NCI-H2196 treated with DMSO at 0.1 percent for 48 hours (cell line): ENCODE measurements around the gene CKS1B.

Experiments
- DNase-seq: peaks from one replicate; lab custom pipeline; 2025; ENCODE audit not compliant: unreplicated experiment; lab: John Stamatoyannopoulos, UW

Gene CKS1B

DNA sequence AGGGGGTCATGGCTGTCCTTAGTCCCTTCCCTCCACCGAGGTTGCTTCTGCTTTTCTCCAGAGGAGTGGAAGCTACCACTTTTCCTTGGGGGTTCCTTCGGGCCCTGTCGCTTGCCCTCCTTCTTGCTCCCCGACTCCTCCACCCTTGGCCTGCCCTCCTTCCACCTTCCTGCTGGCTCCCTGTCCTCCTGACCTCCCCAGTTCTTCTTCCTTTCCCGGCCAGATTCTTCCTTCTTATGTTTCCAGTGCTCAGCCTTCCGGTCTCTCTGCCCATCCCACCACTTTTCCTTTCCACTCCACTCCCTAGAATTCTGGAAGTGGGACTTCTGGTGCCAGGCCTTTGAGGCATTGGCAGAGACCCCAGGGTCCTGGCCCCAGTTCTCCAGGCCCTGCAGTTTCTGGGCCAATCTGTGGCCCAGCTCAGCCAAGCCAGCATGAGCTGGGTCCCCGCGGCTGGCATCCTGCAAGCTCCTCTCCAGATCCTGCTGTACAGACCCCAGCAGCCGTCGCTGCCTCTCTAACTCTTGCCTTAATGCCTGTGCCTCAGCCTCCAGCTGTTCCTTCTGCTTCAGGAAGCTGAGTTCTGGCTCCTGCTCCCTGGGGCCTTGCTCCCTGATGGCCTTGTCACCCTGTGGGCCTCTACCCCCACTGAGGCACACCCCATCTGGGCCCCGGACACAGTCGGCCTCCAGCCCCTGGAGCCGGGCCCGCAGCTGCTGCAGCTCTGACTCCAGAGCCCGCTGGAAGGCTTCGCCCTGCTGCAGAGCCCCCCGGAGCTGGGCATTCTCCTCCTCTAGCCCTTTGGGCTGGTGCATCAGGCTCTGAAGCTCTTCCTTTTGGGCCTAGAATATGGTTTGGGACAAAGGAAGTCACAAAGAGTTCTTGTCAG, 28.3 kb upstream of the CKS1B start:
- no peak for DNase-seq

DNA sequence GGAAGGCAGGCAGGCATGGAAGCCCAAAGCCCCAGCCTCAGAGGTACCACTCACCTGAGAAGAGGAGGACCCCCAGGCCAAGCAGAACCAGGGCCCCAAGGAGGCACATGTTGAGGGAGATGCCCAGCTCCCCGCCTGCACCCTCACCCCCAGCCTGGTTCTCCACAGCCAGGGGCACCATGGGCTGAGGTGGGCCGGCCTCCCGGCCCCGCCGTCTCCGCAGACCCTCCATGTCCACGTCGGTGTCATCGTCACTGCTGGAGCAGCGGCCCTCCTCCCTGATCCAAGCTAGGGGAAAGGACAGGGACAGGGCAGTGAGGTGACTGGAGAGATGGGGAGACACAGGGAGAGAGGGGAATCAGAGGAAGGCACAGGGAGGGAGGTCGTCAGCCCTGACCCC, 26.4 kb upstream of the CKS1B start:
- DNase-seq = no peak

DNA sequence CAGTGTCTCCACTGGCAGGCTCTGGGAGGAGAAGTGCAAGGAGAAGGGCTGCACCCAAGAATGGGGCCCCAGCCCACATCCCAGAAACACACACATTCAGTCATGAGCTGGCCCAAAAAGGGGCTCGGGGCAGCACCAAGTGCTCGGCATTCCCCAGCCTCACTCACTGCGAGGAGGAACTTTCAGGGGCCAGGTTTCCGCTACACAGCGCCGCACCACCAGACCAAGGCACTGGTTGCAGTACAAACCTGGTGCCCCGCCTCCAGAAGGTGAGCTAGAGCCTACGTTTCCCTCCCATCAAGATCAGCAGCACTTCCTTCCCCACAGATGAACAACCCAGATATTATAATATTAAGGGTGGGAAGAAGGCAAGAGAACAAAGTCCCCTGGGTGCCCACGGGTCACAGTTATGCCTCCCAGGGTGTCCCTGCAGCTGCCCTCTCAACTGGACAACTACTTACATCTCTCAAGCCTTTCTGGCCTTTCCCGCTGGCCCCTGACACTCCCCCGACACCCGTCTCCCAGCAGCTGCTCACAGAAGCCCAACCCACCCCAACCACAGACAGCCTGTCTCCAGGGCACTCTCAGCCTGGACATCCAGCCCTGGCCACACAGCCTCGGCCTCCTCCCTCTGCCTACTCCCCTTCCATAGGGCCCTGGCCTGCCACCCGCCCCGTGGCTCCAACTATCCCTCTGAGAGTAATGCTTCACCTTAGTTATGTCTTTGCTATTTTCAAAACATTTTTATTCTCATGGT, 22.4 kb upstream of the CKS1B start:
- DNase-seq = no peak

DNA sequence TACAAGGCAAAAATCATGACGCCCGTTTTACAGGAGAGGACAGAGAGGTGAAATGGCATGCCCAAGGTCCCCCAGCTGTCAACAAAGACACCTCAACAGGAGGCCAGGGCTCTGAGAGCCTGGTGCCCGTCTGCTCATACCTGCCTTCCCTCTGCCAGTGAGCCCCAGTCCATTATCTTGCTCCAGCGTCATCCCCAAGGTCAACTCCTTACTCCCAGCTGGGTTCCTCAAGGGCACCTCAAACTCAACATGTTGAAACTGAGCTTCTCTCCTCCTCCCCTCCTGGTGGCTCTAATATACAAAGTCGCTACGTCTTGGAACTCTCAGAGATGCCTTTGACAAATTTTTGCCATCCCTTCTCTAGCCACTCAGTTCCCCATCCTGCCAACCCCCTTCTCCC, 21.8 kb upstream of the CKS1B start:
- DNase-seq = no peak

DNA sequence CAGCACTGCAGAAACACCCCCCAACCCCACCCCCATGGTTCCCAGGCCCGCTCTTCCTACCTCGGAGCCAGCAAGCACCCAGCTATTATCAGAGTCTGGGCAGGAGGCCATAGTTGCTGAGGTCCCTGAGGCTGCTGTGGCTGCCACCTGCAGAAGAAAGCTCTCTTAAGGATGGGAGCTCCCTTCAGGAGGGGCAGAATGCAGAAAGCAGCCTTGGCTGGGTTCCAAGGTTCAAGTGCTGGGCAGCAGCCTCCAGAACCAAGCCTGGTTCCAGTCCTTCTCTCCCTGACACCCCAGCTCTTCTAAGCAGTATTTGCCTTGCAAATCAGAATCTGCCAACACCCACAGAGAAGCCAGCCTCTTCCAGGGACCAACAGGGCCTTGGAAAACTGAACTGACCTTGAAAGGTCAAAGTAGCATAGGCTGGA, 20.9 kb upstream of the CKS1B start:
- no peak for DNase-seq

DNA sequence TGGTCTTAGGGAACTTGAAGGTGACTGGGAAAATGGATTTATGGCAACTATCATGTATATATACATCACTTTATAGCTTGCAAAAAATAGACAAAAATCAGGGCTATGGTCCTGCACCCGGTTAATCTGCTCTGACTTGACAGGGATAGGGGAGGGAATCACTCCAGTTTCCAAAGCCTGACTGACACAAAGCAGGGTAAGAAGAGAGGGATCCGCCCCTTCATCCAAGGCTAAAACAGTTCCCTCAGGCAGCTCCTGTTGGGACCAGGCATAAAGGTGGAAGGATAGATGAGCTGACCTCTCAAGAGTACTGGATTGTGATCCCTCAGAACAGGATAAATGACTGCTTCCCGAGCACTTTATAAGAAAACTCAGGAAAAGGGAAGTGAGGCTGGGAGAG, 19.9 kb upstream of the CKS1B start:
- DNase-seq = no peak

DNA sequence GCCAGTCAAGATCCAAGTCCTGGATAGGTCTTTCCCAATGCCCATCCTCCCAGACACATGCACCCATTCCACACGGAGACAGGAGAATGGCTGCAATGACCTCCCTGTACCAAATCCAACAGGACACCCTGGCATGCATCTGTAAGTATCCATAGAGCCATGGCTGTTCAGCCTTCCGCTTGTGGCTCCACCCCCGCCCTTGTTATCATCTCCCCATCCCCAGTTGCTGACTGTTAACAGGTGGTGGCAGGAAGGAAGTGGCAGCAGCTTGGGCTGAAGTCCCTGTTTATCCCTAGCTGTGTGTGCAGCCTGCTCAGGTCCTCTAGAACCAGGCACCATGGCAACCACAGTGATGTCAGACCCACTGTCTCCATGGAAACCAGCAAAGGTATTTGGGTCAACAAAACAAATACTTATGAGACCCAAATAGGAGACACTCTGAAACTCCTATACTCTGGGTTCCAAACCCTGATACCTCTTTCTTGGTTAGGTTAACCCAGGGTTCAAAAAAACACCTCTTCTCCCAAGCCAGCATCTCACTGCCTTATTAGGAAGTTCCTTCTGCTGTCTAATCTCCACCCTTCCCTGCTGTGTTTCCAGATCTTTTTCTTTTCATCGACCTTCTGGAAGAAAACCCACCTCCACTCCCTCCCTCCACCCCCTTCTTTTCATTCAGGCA, 19.3 kb upstream of the CKS1B start:
- DNase-seq = peak; percentile 90

DNA sequence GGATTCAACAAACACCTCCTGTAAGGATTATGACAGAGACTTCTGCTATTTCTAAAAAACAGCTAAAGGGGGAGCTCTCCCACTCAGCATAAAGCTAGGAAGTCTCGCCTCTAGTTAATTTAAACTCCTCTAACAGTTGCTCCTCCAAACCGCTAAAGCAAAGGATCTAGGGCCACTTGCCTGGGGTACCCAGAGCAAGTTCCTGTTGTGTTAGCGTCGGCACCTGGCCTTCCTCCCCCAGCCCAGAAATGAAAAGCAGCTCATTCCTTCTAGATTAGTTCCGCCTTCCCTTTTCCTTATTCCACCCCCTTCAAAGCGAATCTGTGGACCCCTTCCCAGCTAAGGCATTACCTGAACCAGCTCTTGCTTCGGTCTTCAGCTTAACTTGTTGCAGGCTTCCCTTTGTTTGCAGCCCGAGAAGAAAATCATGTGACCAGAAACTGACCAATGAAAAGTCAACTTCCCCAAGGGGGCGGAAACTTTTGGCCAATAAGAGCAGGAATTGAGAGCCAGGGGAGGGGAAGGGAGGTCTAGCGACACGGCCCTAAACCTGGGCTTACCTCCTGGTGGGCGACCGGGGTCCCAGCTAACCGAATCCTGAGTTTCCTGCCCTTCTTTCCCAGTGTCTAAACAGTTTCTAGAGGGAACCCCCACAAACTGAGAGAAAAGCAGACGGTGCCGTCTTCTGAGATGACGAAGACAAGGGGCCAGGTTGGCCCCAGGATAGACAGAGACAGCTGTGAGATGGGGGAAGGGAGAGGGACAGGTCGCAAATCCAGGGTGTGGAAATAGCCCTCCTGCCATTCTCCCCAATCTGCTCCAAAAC, 18.6 kb upstream of the CKS1B start, which contains the start of gene PBXIP1:
Gene PBXIP1, minus strand, starts transcription at position 382 of the 826 bp plus-strand sequence. CDS start 2,378 bp downstream, outside the sequence.
- DNase-seq = peak; percentile 74

DNA sequence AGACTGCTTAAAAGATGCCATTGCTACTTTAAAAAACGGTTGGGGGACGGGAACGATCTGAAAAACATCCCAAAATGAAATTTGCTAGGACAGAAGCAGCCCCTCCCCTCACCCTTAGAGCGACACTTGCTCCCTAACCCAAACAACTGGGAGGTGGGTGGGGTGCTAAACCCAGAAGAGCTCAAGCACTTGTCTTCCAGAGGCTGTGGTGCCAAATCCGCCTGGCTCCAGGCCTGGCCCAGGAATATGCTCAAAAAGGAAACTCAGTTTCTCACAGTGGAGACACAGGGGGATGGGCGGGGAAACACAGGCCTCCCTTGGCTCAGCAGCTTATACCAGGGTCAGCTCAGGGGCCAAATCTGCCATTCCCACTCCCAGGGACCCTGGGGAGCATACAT, 17.9 kb upstream of the CKS1B start:
- no peak for DNase-seq

DNA sequence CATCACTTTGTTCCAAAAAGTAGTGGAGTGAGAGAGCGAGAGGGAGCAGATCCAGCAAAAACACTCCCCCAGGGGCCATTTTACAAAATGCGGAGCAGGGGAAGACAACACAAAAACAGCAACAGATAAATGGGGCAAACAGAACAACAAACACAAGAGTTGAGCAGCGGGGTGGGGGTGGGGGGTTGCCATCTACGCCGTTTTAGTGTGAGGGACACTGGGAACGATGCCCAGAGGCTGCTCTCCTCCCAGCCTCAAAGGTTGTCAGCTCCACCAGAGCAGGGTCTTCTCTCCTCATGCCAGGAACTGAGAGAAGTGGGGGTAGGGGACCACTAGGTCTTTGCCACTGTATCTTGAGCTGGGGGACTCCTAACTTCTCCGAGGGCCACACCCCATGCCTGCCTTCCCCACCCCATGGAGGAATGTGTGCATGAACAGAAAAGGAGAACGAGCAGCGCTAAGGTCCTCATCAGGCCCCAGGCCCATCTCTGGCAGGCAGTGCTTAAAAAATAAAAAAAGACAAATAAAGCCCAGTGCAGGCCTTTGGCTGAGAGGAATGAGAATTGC, 17.3 kb upstream of the CKS1B start:
- no peak for DNase-seq

DNA sequence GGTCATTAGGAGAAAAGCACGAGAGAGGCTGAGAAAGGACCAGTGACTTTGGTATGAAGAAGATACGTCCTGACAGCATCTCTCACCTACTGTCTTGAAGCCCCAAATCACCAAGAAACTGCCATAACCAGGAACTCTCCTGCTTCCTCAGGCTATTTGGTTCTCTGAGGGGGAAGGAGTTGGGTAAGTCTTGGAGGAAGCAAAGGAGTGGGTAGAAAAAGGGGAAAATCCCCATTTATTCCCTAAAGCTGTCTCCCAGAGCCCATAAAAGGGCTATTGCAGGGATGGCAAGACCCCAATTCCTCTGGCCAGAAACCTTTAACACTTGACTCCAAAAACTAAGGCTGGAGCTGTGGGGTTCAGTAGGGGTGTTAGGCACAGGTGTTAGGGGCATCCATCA, 16.4 kb upstream of the CKS1B start:
- DNase-seq = no peak

DNA sequence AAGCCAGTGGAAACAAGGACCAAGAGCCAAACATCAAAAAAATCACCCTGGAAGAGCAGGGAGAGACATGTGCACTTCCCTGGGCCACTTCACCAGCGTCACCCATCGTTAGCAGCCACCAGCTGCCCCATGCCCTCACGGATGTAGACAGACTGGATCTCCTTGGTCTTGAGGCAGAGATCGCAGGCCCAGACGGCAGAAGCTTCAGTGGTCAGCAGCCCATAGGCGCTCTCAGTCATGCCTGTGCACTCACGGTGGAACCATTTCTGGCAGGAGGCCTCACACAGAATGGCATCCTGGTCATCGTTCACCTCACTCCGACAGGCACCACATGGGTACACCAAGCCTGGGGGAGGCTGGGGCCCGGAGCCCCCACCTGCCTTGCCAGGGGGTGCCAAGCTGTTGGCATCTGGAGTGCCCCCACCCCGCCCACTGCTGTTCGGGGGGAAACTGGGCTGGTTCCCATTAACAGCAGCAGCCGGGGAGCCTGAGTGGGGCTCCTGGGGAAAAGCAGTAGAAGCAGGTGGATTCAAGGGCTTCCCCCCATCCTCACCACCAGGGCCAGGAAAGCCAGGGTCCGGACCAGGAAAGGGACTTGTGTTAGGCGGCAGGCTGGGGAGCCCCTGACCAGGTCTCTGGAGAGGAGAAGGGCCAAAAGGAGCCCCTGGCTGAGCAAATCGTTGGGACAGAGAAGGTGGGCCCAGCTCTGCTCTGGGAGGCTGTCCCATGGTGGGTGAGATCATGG, 15.6 kb upstream of the CKS1B start:
- DNase-seq = no peak

DNA sequence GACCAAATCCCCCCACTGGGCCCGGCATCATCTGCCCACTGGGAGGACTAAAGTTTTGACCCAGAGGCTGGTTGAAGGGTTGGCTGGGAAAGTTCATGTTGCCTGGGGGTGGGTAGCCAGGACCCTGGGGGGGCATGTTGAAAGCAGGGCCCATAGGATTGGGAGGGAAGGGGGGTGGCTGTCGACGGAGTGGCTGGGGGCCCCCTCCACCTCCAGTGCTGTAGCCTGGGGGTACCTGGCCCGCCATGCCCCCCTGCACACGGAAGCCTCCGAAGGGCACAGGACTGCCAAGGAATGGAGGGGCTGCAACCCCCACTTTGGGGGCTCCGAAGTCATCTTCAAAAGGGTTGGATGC, 15.1 kb upstream of the CKS1B start:
- DNase-seq = no peak

DNA sequence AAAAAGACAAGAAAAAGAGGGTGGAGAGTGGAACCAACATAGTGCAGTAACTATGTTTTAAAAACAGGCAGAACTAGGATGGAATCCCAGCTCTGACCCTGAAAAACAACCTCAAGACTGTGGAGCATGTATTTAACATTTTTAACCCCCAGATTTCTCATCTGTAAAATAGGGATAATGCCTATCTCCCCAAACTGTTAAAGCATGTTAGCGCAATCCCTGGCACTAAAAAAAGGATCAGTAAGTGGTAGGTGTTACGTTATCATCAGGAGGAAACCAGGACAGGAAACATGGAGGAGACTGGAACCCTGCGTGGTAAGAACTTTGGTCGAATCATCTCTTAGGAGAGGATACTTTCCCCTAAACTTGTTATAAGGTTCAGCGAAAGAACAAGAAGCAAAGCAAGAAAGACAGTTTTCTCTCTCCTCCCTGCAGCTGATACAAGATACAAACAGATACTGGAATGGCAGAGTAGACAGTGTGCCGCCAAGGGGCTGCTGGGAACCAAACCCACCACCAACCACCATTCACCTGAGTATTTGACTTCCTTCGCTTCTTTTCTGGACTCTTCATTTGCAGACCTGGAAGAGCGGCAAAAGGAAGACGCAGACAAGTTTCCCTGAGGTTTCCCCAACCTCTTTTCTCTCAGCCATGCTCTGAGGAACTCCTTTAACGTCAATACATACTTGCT, 13.9 kb upstream of the CKS1B start:
- no peak for DNase-seq

DNA sequence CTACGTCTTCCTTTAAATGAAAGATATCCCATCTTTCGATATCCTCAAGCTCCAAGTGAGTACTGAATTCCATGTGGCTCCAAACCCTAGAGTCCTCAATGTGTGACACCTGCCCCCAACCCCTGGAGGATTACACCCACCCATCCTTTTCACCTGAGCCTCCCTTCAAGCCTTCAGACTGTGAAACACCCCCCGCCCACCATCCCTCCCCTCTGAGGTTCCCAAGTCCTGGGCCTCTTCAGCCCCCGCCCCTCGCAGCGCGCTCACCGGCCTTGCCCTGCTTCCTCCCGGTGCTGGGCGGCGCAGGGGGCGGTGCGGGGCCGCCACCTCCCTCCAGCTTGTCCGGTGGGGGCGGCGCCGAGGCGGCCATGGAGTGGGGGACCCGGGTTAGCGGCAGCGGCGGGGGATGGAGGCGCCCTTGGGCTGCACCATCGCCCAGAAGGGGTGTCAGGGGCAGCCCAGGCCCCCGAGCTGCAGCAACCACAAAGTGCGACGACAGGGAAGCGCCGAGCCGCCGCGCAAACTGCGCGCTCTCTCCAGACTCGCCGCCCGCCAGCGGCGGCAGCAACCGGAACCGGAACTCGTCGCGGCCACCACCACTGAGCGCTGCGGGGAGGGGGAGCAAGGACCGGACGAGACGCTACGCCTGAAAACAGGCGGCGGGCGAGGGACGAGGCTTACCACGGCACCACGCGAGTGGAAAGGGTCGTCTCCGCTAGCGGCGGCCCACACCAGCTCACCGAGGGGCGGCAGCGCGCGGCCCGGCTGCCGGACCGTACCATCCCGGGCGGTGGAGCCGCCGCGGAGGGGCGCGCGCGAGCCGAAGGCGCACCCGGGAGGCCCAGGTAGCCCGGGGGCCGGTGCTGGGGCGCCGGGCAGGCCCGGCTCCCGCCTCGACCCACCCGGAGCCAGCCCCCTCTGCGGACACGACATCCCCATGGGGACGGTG, 13.0 kb upstream of the CKS1B start, which contains the start of gene PYGO2:
Gene PYGO2, minus strand, starts transcription at position 576 of the 949 bp plus-strand sequence. Its CDS starts 206 bp downstream, at position 370.
- peak; percentile 64 for DNase-seq

DNA sequence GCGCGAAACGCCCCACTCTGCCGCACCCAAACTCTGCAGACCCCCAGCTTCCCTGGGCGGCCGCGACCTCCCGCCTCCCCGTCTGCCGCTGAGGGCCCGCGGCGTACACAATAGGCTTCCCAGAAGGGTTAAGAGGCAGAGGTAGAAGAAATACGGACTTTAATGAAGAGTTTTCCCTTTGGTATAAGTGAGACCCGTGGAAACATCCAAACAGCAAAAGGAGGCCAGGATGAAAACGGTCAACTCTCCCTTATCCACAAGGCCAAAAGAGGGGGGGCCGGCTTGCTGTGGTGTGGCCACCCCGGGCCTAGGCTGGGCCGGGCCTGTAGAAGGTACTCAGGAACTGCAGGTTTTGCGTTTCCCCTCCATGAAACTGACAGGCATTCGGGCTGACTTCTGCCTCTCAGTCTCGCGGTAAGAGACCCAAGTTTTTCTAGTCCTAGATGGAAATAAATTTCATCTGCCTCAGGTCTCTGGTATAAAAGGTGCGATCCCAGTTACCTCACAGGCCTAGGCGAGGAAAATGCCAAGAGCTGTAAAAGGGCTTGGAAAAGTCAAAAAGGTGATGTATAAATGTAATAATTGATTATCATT, 12.2 kb upstream of the CKS1B start:
- no peak for DNase-seq

DNA sequence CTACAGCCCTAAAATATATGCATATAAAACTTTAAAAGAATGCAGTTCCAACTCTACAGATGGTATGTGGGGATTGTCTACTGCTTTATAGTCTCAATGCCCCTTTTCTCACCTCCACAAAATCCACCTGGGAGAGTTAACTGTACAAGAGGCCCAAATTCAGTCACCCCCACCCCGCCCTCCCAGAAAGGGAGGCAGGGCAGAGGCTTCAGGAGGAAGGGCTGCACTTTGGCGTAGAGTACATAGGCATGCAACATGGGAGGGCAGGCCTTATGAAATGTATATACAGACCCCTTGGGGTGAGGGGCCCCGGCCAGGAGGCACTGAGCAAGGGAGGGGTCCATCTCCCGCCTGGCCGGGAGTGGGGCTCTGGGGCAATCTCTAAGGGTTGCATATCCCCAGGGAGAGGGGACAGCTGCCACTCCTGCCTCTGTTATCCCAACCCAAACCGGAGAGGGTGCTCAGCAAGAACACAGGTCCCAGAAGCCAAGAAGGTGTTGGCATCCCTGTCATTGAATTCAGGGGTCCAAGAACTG, 11.6 kb upstream of the CKS1B start:
- no peak for DNase-seq
